GM12878 (cell line): Measurements from ENCODE around the gene CYB5A. TPM values are rescaled to one million over a fixed set of nuclear protein-coding genes. Genes with fewer than 3 reads are reported as not detected.

Source experiments
- BCL3 ChIP-seq: IDR thresholded peaks from 2 replicates; pipeline ENCODE4 v1.6.1; 2011; ENCODE audit warnings: borderline replicate concordance, low read depth, mild to moderate bottlenecking, moderate library complexity, low read length; ENCODE audit not compliant: insufficient read depth, poor library complexity, severe bottlenecking
- BCLAF1 ChIP-seq: fragments of 450-650 bp; IDR thresholded peaks from 2 replicates; pipeline ENCODE4 v1.6.1; 2017; ENCODE audit warnings: antibody characterized with exemption, mild to moderate bottlenecking, moderate library complexity
- CBFB ChIP-seq: IDR thresholded peaks from 2 replicates; pipeline ENCODE4 v1.6.1; 2016; ENCODE audit warnings: antibody characterized with exemption, low read depth
- DPF2 ChIP-seq: fragments of 450-650 bp; IDR thresholded peaks from 2 replicates; pipeline ENCODE4 v1.6.1; 2017; ENCODE audit warnings: mild to moderate bottlenecking
- FOXK2 ChIP-seq: fragments of 450-650 bp; IDR thresholded peaks from 2 replicates; pipeline ENCODE4 v1.6.1; 2017; ENCODE audit warnings: mild to moderate bottlenecking, moderate library complexity
- HDAC6 ChIP-seq: fragments of 200-600 bp; sonication (generic); IDR thresholded peaks from one replicate; pipeline ENCODE4 v1.8.0; 2017; ENCODE audit warnings: antibody characterized with exemption; ENCODE audit not compliant: unreplicated experiment
- IRF4 ChIP-seq: IDR thresholded peaks from 2 replicates; pipeline ENCODE4 v1.6.1; 2011; ENCODE audit warnings: low read depth, low read length
- POLR2A ChIP-seq: IDR thresholded peaks from 2 replicates; pipeline ENCODE4 v1.6.1; 2011; ENCODE audit warnings: low read depth, mild to moderate bottlenecking, low read length
- POU2F2 ChIP-seq: IDR thresholded peaks from 3 replicates; pipeline ENCODE4 v1.6.1; 2011; ENCODE audit warnings: low read depth, mild to moderate bottlenecking, low read length, borderline replicate concordance
- SMARCA5 ChIP-seq: fragments of 450-650 bp; IDR thresholded peaks from 2 replicates; pipeline ENCODE4 v1.6.1; 2017; ENCODE audit warnings: mild to moderate bottlenecking
- STAT3 ChIP-seq: IDR thresholded peaks from 2 replicates; pipeline ENCODE4 v1.6.1; 2011; ENCODE audit warnings: low read depth, low read length, improper control_type of control experiment
- ZBTB33 ChIP-seq: fragments of 450-650 bp; IDR thresholded peaks from 2 replicates; pipeline ENCODE4 v1.6.1; 2017; ENCODE audit warnings: mild to moderate bottlenecking
- polyA plus RNA-seq, 11 experiments: library from polyadenylated mRNA; depleted of rRNA in 4 of 11; unstranded in 6 of 11; stranded (reverse) in 5 of 11; fragments of >200 nt; fragmentation: Nextera tagmentation in 4 of 11; fragmentation: Illumina TruSeq in 1 of 11; extraction: Ambion mirVana in 4 of 11; extraction: Trizol in 1 of 11; gene quantifications; 1 replicate in 1 of 11; 2 replicates in 10 of 11; pipeline versions ENCODE4 v1.2.1 to v1.2.3, GENCODE V29; 2011 to 2016; ENCODE audit warnings: inconsistent platforms in 2 of 11, missing spikeins in 2 of 11, low read depth in 1 of 11
- total RNA-seq, 4 experiments: library from RNA; depleted of rRNA in 3 of 4; stranded (reverse); fragments of >200 nt in 3 of 4; fragmentation: Illumina TruSeq in 1 of 4; extraction: Trizol in 1 of 4; gene quantifications; 2 replicates each; pipeline versions ENCODE4 v1.2.1 to v1.2.3, GENCODE V29; 2013 to 2021

The CYB5A gene
- total and polyA plus RNA-seq, 10 of the 15 experiments (the other 5 are each of a cell fraction or from before 2014, with no cell fraction given), result 60.2 to 129 (median 103) TPM

GRCh38 chr18:74303306-74303705 lies 11.5 kb upstream of the CYB5A start (continued):
- TF ChIP-seq BCLAF1 (no peak), STAT3 (no peak), IRF4 (no peak), CBFB (no peak), DPF2 (no peak), POU2F2 (no peak), HDAC6 (no peak), BCL3 (no peak), FOXK2 (no peak), POLR2A (no peak), ZBTB33 (no peak), SMARCA5 (no peak)
- TF ChIP-seq, all 136 proteins: peak for 0
